Parathyroid adenoma (tissue), 2 donors: Measurements from ENCODE around the gene CCL5.

ENCODE experiments used
- H2AFZ ChIP-seq: fragments of 300-600 bp; sonication (generic); one replicate; pipeline ENCODE4 v1.7.0; 2017; ENCODE audit warnings: antibody characterized with exemption, mild to moderate bottlenecking
- H3K27ac ChIP-seq: fragments of 300-600 bp; sonication (generic); one replicate; pipeline ENCODE4 v1.7.0; 2017
- H3K27me3 ChIP-seq: fragments of 300-600 bp; sonication (generic); one replicate; pipeline ENCODE4 v1.7.0; 2017; ENCODE audit warnings: low read length; ENCODE audit not compliant: control insufficient read depth, insufficient read depth
- H3K36me3 ChIP-seq: fragments of 300-600 bp; sonication (generic); one replicate; pipeline ENCODE4 v1.7.0; 2017; ENCODE audit warnings: low read length; ENCODE audit not compliant: control insufficient read depth, insufficient read depth
- H3K4me1 ChIP-seq: fragments of 300-600 bp; sonication (generic); one replicate; pipeline ENCODE4 v1.7.0; 2017; ENCODE audit warnings: control low read depth
- H3K4me2 ChIP-seq: fragments of 300-600 bp; sonication (generic); one replicate; pipeline ENCODE4 v1.7.0; 2017; ENCODE audit warnings: low read length
- H3K4me3 ChIP-seq: fragments of 300-600 bp; sonication (generic); one replicate; pipeline ENCODE4 v1.7.0; 2017; ENCODE audit warnings: low read depth, low read length
- H3K79me2 ChIP-seq: fragments of 300-600 bp; sonication (generic); one replicate; pipeline ENCODE4 v1.7.0; 2017; ENCODE audit warnings: control low read depth
- H3K9ac ChIP-seq: fragments of 300-600 bp; sonication (generic); one replicate; pipeline ENCODE4 v1.7.0; 2017; ENCODE audit warnings: mild to moderate bottlenecking
- H3K9me3 ChIP-seq: fragments of 300-600 bp; sonication (generic); one replicate; pipeline ENCODE4 v1.7.0; 2017; ENCODE audit warnings: low read length; ENCODE audit not compliant: control insufficient read depth
- CTCF ChIP-seq: fragments of 300-600 bp; sonication (generic); IDR thresholded peaks from one replicate; pipeline ENCODE4 v1.7.0; 2017; ENCODE audit warnings: antibody characterized with exemption, mild to moderate bottlenecking
- donor health status: primary hyperparathyroidism.

The CCL5 gene

GRCh38 chr17:35841101-35841500 is 39.1 kb downstream of the CCL5 start:
- no peak overlapping the region for H3K9ac ChIP-seq
- no peaks in the 10 kb centered on the region for H3K36me3 ChIP-seq
- TF ChIP-seq CTCF = no peak
- H2AFZ ChIP-seq = no peak overlapping the region
- no peak overlapping the region for H3K4me2 ChIP-seq
- no peaks in the 10 kb centered on the region for H3K79me2 ChIP-seq
- no peaks in the 10 kb centered on the region for H3K27me3 ChIP-seq
- no peak overlapping the region for H3K27ac ChIP-seq
- H3K9me3 ChIP-seq = no peaks in the 10 kb centered on the region
- no peaks in the 10 kb centered on the region for H3K4me1 ChIP-seq
- H3K4me3 ChIP-seq = no peak overlapping the region

GRCh38 chr17:35825206-35825605 is 55.0 kb downstream of the CCL5 start:
- H3K36me3 ChIP-seq = no peaks in the 10 kb centered on the region

More at GRCh38 chr17:35825206-35825605, 55.0 kb downstream of the CCL5 start:
- Histone ChIP-seq H2AFZ (no peak overlapping the region), H3K9ac (no peak overlapping the region), H3K4me1 (no peaks in the 10 kb centered on the region), H3K27me3 (no peaks in the 10 kb centered on the region), H3K4me2 (no peak overlapping the region), H3K27ac (no peak overlapping the region), H3K9me3 (no peaks in the 10 kb centered on the region), H3K79me2 (peaks cover 7% of the 10 kb centered on the region), H3K4me3 (no peak overlapping the region)
- TF ChIP-seq CTCF = no peak
